Fibroblast of villous mesenchyme (primary cell): ENCODE results near the gene FKBP10. TPM values are rescaled to one million over a fixed set of nuclear protein-coding genes. Genes with fewer than 3 reads are reported as not detected.
"Not testable (repeated sequence)": the region's sequence is repeated elsewhere in the genome, so short reads cannot be mapped to it uniquely, and the experiment has no call there.

Source experiments
- DNase-seq: peaks from one replicate; pipeline ENCODE4 v3.0.0-alpha.2; 2010; ENCODE audit warnings: low read depth
- H3K4me3 ChIP-seq: 2 replicates; pipeline ENCODE4 v1.5.1; 2011; ENCODE audit warnings: low read depth, mild to moderate bottlenecking, low read length
- CTCF ChIP-seq: IDR thresholded peaks from 2 replicates; pipeline ENCODE4 v1.5.1; 2012; ENCODE audit warnings: low read depth, mild to moderate bottlenecking, low read length; ENCODE audit not compliant: insufficient read depth
- total RNA-seq: library from RNA; depleted of rRNA; stranded (reverse); fragments of >200 nt; gene quantifications from 2 replicates; pipeline ENCODE4 v1.2.3, GENCODE V29; 2012

FKBP10 gene
- total RNA-seq, 1 donor = 228 TPM

DNA sequence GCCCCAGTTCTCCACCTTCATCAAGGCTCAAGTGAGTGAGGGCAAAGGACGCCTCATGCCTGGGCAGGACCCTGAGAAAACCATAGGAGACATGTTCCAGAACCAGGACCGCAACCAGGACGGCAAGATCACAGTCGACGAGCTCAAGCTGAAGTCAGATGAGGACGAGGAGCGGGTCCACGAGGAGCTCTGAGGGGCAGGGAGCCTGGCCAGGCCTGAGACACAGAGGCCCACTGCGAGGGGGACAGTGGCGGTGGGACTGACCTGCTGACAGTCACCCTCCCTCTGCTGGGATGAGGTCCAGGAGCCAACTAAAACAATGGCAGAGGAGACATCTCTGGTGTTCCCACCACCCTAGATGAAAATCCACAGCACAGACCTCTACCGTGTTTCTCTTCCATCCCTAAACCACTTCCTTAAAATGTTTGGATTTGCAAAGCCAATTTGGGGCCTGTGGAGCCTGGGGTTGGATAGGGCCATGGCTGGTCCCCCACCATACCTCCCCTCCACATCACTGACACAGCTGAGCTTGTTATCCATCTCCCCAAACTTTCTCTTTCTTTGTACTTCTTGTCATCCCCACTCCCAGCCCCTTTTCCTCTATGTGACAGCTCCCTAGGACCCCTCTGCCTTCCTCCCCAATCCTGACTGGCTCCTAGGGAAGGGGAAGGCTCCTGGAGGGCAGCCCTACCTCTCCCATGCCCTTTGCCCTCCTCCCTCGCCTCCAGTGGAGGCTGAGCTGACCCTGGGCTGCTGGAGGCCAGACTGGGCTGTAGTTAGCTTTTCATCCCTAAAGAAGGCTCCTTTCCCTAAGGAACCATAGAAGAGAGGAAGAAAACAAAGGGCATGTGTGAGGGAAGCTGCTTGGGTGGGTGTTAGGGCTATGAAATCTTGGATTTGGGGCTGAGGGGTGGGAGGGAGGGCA is 9.7 kb downstream of the FKBP10 start:
- no peak overlapping the region for H3K4me3 ChIP-seq
- no peak for DNase-seq
- TF ChIP-seq CTCF = no peak

GRCh38 chr17:41823141-41823524 is 10.3 kb downstream of the FKBP10 start:
- DNase-seq = no peak

GRCh38 chr17:41823580-41823979 is 10.8 kb downstream of the FKBP10 start:
- no peak overlapping the region for H3K4me3 ChIP-seq
- TF ChIP-seq CTCF = no peak

More at GRCh38 chr17:41823141-41823524, 10.3 kb downstream of the FKBP10 start:
- no peak for TF ChIP-seq CTCF
- H3K4me3 ChIP-seq = no peak overlapping the region

GRCh38 chr17:41824086-41824485 is 11.3 kb downstream of the FKBP10 start:
- H3K4me3 ChIP-seq = no peak overlapping the region
- DNase-seq = no peak
- TF ChIP-seq CTCF = no peak

More at GRCh38 chr17:41823580-41823979, 10.8 kb downstream of the FKBP10 start:
- no peak for DNase-seq

GRCh38 chr17:41825175-41825845 is 12.5 kb downstream of the FKBP10 start:
- DNase-seq = no peak
- no peak for TF ChIP-seq CTCF
- H3K4me3 ChIP-seq = no peak overlapping the region

DNA sequence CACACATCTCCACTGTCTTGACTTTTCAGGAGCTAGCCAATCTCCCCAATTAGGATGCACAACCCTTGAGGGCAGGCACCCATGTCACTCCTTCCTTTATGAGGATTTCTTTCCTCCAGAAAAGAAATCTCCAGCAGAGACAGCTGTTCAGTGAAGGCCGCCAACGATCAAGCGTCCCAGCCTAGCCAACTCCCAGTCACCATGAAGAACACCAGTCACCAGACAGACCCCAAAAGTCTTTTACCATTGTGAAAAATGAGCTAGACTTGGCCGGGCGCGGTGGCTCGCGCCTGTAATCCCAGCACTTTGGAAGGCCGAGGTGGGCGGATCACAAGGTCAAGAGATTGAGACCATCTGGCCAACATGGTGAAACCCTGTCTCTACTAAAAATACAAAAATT is 17.2 kb downstream of the FKBP10 start:
- H3K4me3 ChIP-seq, DNase-seq: not testable (repeated sequence)

DNA sequence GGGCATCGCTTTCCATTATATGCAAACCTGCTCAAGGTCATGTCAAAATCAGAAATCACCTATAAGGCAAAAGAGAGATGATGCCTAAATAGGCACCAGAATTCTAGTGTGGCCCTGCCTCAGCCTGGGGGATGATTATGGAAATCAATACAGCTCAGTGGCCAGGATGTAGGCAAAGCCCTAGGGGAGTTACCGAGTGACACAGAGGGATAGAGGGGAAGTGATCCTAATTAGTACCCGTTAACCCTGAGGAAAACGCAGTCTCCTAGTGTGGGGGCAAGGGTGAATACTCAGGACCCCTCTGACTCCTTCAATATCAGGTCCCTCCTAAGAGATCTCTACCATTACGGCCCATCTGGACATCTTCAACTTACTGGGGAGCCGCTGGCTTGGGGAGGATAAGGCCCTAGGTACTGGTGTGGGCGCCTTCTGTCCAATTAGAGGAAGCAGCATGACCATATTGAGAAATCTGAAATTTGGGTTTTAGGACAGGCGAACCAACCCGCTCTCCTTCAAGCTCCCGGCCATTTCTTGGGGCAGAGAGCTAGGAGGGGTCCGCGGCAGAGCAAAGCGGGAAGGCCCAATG is 22.5 kb downstream of the FKBP10 start:
- TF ChIP-seq CTCF = no peak
- H3K4me3 ChIP-seq = peak overlapping the region; percentile 78
- DNase-seq = peak; percentile 17
